Ramos (cell line): Measurements from ENCODE around the gene LRRC8A.
"Not testable (repeated sequence)": the region's sequence is repeated elsewhere in the genome, so short reads cannot be mapped to it uniquely, and the experiment has no call there.

Source experiments
- in situ Hi-C: fragments of 300-500 bp; cut with MboI; formaldehyde crosslinking; loops from one replicate; pipeline ENCODE4 v1.14.3; 2022; ENCODE audit warnings: low sequenced_read_pairs; ENCODE audit not compliant: unreplicated experiment

The LRRC8A gene

GRCh38 chr9:128881884-128882676, at the start of gene LRRC8A, which contains the start of gene KYAT1:
TSS of gene LRRC8A (plus strand) at chr9:128882133. CDS start at chr9:128907165, 25,032 bp downstream.
TSS of gene KYAT1 (minus strand) at chr9:128881950. CDS start at chr9:128845405, 36,545 bp downstream.
- in situ Hi-C loops = no loop called here

- in situ Hi-C loops = no loop called here
Measured at GRCh38 chr9:128833696-128834095, 48.2 kb upstream of the LRRC8A start.

GRCh38 chr9:128835246-128836210, 46.4 kb upstream of the LRRC8A start:
- in situ Hi-C loops = no loop called here

GRCh38 chr9:128836509-128837145, 45.3 kb upstream of the LRRC8A start:
- in situ Hi-C loops = no loop called here

- in situ Hi-C loops = no loop called here
Measured at GRCh38 chr9:128838338-128838737, 43.6 kb upstream of the LRRC8A start.

GRCh38 chr9:128840524-128840923, 41.4 kb upstream of the LRRC8A start:
- in situ Hi-C loops = no loop called here

GRCh38 chr9:128841694-128842492, 40.0 kb upstream of the LRRC8A start:
- in situ Hi-C loops = no loop called here

- in situ Hi-C loops = not testable (repeated sequence)
Measured at GRCh38 chr9:128843171-128843570, 38.8 kb upstream of the LRRC8A start.

GRCh38 chr9:128845186-128845931, 36.6 kb upstream of the LRRC8A start:
- in situ Hi-C loops = no loop called here

- in situ Hi-C loops = no loop called here
Measured at GRCh38 chr9:128846680-128847030, 35.3 kb upstream of the LRRC8A start.

- in situ Hi-C loops = no loop called here
Measured at GRCh38 chr9:128847803-128848202, 34.1 kb upstream of the LRRC8A start.

- in situ Hi-C loops = not testable (repeated sequence)
Measured at GRCh38 chr9:128851024-128851423, 30.9 kb upstream of the LRRC8A start.

GRCh38 chr9:128851779-128852600, 29.9 kb upstream of the LRRC8A start:
- in situ Hi-C loops = not testable (repeated sequence)

GRCh38 chr9:128852646-128853045, 29.3 kb upstream of the LRRC8A start:
- in situ Hi-C loops = not testable (repeated sequence)

GRCh38 chr9:128854454-128854853, 27.5 kb upstream of the LRRC8A start:
- in situ Hi-C loops = not testable (repeated sequence)

- in situ Hi-C loops = not testable (repeated sequence)
Measured at GRCh38 chr9:128858476-128858875, 23.5 kb upstream of the LRRC8A start.

- in situ Hi-C loops = loop anchor here (5.0 kb wide), 1 partner anchor 66 kb away; no protein-coding TSS in a partner anchor
Measured at GRCh38 chr9:128860937-128861336, 21.0 kb upstream of the LRRC8A start.

GRCh38 chr9:128861501-128861900, 20.4 kb upstream of the LRRC8A start:
- in situ Hi-C loops = loop anchor here (5.0 kb wide), 1 partner anchor 66 kb away; no protein-coding TSS in a partner anchor
